Measurements from ENCODE around the gene NEMP2.

The NEMP2 gene

GRCh38 chr2:190534310-190535120, at the start of gene NEMP2:
Gene NEMP2 (minus strand): TSS chr2:190534722. CDS start chr2:190534655, 67 bp downstream.
- peak; percentile 60 to 72 for DNase-seq (ENCODE audit: low read depth in 2 of 2)

- no peak for DNase-seq (ENCODE audit: low read depth in 2 of 2)
Measured at GRCh38 chr2:190583507-190584337, 49.2 kb upstream of the NEMP2 start.

GRCh38 chr2:190582736-190583506, 48.4 kb upstream of the NEMP2 start:
- no peak for DNase-seq (ENCODE audit: low read depth in 2 of 2)

- DNase-seq (ENCODE audit: low read depth in 2 of 2) = no peak
Measured at GRCh38 chr2:190582019-190582418, 47.5 kb upstream of the NEMP2 start.

- no peak for DNase-seq (ENCODE audit: low read depth in 2 of 2)
Measured at GRCh38 chr2:190579915-190580846, 45.7 kb upstream of the NEMP2 start.

- no peak for DNase-seq (ENCODE audit: low read depth in 2 of 2)
Measured at GRCh38 chr2:190579058-190579410, 44.5 kb upstream of the NEMP2 start.

GRCh38 chr2:190578158-190579057, 43.9 kb upstream of the NEMP2 start:
- DNase-seq (ENCODE audit: low read depth in 2 of 2) = peak in 1 of 2 donors; percentile 14

- no peak for DNase-seq (ENCODE audit: low read depth in 2 of 2)
Measured at GRCh38 chr2:190576573-190576972, 42.1 kb upstream of the NEMP2 start.

- no peak for DNase-seq (ENCODE audit: low read depth in 2 of 2)
Measured at GRCh38 chr2:190575263-190575662, 40.7 kb upstream of the NEMP2 start.

GRCh38 chr2:190574169-190574568, 39.6 kb upstream of the NEMP2 start:
- DNase-seq (ENCODE audit: low read depth in 2 of 2) = no peak

GRCh38 chr2:190572246-190572645, 37.7 kb upstream of the NEMP2 start:
- no peak for DNase-seq (ENCODE audit: low read depth in 2 of 2)

GRCh38 chr2:190571686-190572085, 37.2 kb upstream of the NEMP2 start:
- no peak for DNase-seq (ENCODE audit: low read depth in 2 of 2)

GRCh38 chr2:190570871-190571270, 36.3 kb upstream of the NEMP2 start:
- no peak for DNase-seq (ENCODE audit: low read depth in 2 of 2)

- no peak for DNase-seq (ENCODE audit: low read depth in 2 of 2)
Measured at GRCh38 chr2:190569994-190570755, 35.7 kb upstream of the NEMP2 start.

- DNase-seq (ENCODE audit: low read depth in 2 of 2) = no peak
Measured at GRCh38 chr2:190564838-190565237, 30.3 kb upstream of the NEMP2 start.

- no peak for DNase-seq (ENCODE audit: low read depth in 2 of 2)
Measured at GRCh38 chr2:190563646-190564045, 29.1 kb upstream of the NEMP2 start.

- DNase-seq (ENCODE audit: low read depth in 2 of 2) = peak; percentile 25 to 77
Measured at GRCh38 chr2:190563109-190563508, 28.6 kb upstream of the NEMP2 start.

GRCh38 chr2:190562121-190562520, 27.6 kb upstream of the NEMP2 start:
- no peak for DNase-seq (ENCODE audit: low read depth in 2 of 2)

- no peak for DNase-seq (ENCODE audit: low read depth in 2 of 2)
Measured at GRCh38 chr2:190561094-190561493, 26.6 kb upstream of the NEMP2 start.

All from stimulated activated CD4-positive, alpha-beta T cell treated with anti-CD3 and anti-CD28 coated beads, Interleukin-1b, Interleukin-23, amount 100 ng/mL, for 4 hours (primary cell).